Skeletal muscle satellite cell (primary cell): ENCODE measurements around the gene ANK3.

Source experiments
- H3K27me3 ChIP-seq: 2 replicates; pipeline ENCODE4 v1.7.0; 2013; ENCODE audit warnings: low read length; ENCODE audit not compliant: control insufficient read depth, insufficient read depth
- H3K36me3 ChIP-seq: 2 replicates; pipeline ENCODE4 v1.7.0; 2013; ENCODE audit warnings: mild to moderate bottlenecking, control low read depth, low read length; ENCODE audit not compliant: insufficient read depth
- H3K4me1 ChIP-seq: 2 replicates; pipeline ENCODE4 v1.7.0; 2013; ENCODE audit warnings: low read length; ENCODE audit not compliant: control insufficient read depth, insufficient read depth
- H3K4me2 ChIP-seq: 2 replicates; pipeline ENCODE4 v1.7.0; 2013; ENCODE audit warnings: mild to moderate bottlenecking, low read length
- H3K4me3 ChIP-seq: 2 replicates; pipeline ENCODE4 v1.7.0; 2013; ENCODE audit warnings: low read length
- H3K9ac ChIP-seq: 2 replicates; pipeline ENCODE4 v1.7.0; 2013; ENCODE audit warnings: mild to moderate bottlenecking, low read depth, low read length, moderate library complexity
- H3K9me3 ChIP-seq: replicated peaks from 2 replicates; pipeline ENCODE4 v1.7.0; 2013; ENCODE audit warnings: mild to moderate bottlenecking, control low read depth, low read length

The ANK3 gene

DNA sequence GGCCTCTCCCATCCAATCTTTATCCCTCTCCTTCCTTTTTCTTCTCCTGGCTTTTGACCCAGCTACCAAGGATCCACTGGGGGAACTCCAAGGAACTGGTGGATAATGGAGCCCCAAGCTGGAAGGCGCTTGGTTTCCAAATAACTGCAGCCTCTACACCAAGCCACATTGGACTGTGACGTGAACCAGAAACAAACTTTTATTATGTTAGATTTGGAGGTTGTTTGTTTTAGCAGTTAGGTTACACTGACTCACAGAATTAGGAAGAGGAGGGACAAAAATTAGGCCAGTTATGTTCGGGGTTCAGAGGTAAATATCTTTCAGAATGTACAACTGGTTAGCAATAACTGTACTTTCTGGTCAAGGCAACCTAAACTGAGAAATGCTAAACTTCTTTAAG is 21.3 kb upstream of the ANK3 start:
- peak overlapping the region; percentile 38 for H3K4me2 ChIP-seq
- no peak overlapping the region for H3K9ac ChIP-seq
- peaks cover 44% of the 10 kb centered on the region for H3K4me1 ChIP-seq
- no peak overlapping the region for H3K4me3 ChIP-seq
- no peaks in the 10 kb centered on the region for H3K27me3 ChIP-seq
- no peaks in the 10 kb centered on the region for H3K36me3 ChIP-seq
- H3K9me3 ChIP-seq: no peaks in the 10 kb centered on the region

DNA sequence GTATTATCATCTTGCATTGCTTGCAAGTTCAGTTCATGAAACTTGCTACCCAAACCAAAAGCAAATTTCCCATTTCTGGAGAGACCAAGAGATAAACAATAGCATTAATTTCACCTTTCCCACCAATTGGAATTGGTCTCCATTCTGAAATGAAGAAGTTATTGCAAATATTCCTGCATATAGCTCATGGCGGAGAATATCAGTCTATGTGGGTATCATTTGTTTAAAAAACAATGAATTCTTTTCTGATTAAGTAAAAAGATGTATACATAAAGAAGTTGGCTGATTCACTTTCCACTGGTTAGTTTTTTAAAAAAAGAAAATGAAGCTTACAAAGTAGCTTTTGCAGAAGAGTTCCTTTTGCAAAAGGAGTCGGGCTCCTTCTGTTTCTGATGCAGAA is 19.5 kb upstream of the ANK3 start:
- Histone ChIP-seq H3K36me3 (no peaks in the 10 kb centered on the region), H3K9ac (no peak overlapping the region), H3K27me3 (no peaks in the 10 kb centered on the region), H3K9me3 (no peaks in the 10 kb centered on the region), H3K4me2 (no peak overlapping the region), H3K4me3 (no peak overlapping the region), H3K4me1 (peaks cover 29% of the 10 kb centered on the region)

DNA sequence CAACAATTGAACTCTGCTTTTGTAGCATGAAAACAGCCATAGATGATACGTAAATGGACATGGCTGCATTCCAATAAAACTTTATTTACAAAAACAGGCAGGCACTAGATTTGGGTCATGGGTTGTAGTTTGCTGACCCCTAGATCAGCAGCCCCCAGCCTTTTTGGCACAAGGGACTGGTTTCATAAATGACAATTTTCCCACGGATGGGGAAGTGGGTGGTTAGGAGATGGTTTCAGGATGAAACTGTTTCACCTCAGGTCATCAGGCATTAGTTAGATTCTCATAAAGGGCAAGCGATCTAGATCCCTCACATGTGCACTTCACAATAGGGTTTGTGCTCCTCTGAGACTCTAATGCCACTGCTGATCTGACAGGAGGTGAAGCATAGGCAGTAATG is 16.5 kb upstream of the ANK3 start:
- H3K9ac ChIP-seq: no peak overlapping the region
- H3K4me2 ChIP-seq: no peak overlapping the region
- no peaks in the 10 kb centered on the region for H3K27me3 ChIP-seq
- peaks cover 11% of the 10 kb centered on the region for H3K4me1 ChIP-seq
- no peak overlapping the region for H3K4me3 ChIP-seq
- H3K9me3 ChIP-seq: peaks cover 2% of the 10 kb centered on the region
- H3K36me3 ChIP-seq: no peaks in the 10 kb centered on the region

DNA sequence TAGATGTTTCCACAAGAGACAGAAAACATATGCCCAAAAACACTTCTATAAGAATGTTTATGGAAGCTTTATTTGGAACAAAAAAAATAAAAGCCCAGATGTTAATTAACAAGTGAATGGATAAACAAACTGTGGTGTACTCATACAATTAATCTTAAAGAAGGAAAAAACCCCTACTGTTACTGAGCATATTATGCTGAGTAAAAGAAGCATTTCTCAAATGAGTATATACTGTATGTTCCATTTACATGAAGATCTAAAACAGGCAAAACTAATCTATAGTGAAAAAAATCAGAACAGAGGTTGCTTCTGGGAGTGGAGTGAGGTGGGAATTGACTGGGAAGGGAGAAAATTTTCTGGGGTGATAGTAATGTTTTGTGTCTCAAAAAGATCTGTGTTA is 15.5 kb upstream of the ANK3 start:
- Histone ChIP-seq H3K4me2 (no peak overlapping the region), H3K36me3 (no peaks in the 10 kb centered on the region), H3K9ac (no peak overlapping the region), H3K4me1 (peaks cover under 1% of the 10 kb centered on the region), H3K27me3 (no peaks in the 10 kb centered on the region), H3K9me3 (peaks cover 2% of the 10 kb centered on the region), H3K4me3 (no peak overlapping the region)

DNA sequence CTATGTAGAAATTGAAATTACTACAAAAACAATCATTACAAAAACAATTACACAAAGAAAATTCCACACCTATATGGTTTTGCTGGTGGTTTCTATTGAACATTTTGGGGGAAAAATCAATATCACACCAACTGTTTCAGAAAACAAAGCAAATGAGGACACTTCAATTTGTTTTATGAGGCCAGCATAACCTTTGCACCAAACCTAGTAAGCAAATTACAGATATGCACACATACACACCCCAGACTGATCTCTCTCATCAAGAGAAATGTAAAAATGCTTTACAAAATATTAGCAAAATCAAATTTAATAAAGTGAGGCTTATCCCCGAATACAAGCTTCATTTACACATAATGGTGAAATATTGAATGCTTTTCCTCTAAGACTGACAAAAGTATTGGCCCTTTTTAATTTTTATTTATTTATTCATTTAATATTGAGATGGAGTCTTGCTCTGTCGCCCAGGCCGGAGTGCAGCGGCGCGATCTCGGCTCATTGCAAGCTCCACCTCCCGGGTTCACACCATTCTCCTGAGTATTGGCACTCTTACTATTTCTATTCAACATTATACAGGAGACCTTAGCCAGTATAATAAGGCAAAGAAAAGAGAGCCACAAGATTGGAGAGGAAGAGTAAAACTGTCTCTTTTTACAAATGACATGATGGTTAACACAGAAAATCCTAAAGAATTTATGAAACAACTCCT is 13.6 kb upstream of the ANK3 start:
- H3K27me3 ChIP-seq: no peaks in the 10 kb centered on the region
- no peak overlapping the region for H3K4me3 ChIP-seq
- no peaks in the 10 kb centered on the region for H3K36me3 ChIP-seq
- no peak overlapping the region for H3K4me2 ChIP-seq
- no peak overlapping the region for H3K9ac ChIP-seq
- H3K4me1 ChIP-seq: no peaks in the 10 kb centered on the region
- H3K9me3 ChIP-seq: peaks cover 2% of the 10 kb centered on the region

DNA sequence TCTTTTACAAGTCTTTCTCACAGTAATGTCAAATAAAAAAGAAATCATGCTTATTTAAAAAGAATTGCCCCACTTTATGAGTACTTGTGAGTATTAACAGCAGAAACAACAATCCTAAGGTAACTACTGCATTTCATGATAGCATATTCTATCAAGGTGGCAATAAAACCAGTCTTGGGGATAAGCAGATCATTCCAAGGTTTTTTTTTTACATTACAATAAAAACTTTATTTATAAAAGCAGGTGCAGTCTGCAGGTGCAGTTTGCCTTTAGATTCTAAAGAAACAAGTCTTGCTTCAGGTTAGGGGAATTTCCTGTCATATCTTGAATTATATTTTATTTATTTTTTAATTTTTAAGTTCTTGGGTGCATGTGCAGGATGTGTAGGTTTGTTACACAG is 10.7 kb upstream of the ANK3 start:
- Histone ChIP-seq H3K4me1 (no peaks in the 10 kb centered on the region), H3K4me2 (no peak overlapping the region), H3K36me3 (no peaks in the 10 kb centered on the region), H3K27me3 (no peaks in the 10 kb centered on the region), H3K9ac (no peak overlapping the region), H3K9me3 (peaks cover 2% of the 10 kb centered on the region), H3K4me3 (no peak overlapping the region)

DNA sequence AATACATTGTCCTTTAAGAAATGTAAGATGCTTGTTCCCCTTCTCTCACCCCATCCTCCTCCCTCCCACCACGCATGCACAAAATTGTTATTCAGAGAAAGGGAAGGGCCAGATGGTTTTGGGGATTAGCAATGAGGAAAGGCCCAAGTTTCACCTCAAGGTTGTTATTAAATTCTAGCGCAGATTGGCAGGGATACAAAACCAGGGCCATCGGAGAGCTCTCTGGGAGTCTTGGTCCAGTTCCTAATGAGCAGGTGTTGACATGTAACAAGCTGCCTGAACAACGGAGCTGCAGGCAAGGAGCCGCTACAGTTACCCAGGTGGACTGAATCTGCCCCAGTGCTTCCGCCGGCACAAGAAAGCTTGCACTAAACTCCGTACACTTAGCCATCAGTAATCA is 9.7 kb upstream of the ANK3 start:
- H3K4me2 ChIP-seq: no peak overlapping the region
- no peaks in the 10 kb centered on the region for H3K36me3 ChIP-seq
- no peaks in the 10 kb centered on the region for H3K27me3 ChIP-seq
- H3K4me1 ChIP-seq: peaks cover 3% of the 10 kb centered on the region
- H3K9ac ChIP-seq: no peak overlapping the region
- H3K9me3 ChIP-seq: peaks cover 2% of the 10 kb centered on the region
- no peak overlapping the region for H3K4me3 ChIP-seq

DNA sequence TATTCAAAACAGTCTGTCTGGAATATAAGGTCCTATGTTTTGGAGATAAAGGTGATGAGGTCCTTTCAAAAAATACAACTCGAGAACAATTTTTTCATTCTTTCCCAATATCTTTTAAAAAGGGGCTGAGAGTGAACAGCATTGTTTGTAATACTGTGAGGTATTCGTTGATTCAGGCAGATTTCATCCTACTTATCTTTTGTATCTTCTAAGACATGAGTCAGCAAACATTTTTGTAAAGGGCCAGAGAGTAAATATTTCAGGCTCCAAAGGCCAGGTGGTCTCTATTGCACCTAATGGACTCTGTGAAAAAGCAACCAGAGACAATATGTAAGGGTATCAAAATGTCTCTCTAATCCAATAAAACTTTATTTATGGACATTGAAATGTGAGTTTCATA is 8.1 kb upstream of the ANK3 start:
- no peaks in the 10 kb centered on the region for H3K27me3 ChIP-seq
- no peak overlapping the region for H3K4me3 ChIP-seq
- H3K9me3 ChIP-seq: peaks cover 2% of the 10 kb centered on the region
- H3K36me3 ChIP-seq: no peaks in the 10 kb centered on the region
- no peak overlapping the region for H3K9ac ChIP-seq
- H3K4me2 ChIP-seq: no peak overlapping the region
- peaks cover 4% of the 10 kb centered on the region for H3K4me1 ChIP-seq

DNA sequence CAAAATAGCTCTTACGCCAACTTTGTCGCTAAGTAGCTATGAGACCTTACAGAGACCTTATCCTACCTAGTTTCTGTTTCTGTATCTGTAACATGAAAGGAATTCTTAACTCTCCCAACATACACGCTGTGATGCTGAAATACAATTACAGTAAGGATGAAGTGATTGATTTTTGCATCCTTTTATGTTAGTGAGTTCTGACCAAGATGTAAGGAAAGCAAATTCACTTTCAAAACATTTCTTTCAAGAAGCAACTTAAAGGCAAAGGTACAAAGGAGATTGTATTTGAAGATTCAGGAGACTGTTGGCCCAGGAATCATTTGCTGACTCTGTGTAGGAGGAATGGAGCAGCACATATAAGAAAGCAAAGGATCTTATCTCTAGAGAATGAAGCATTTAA is 7.1 kb upstream of the ANK3 start:
- Histone ChIP-seq H3K4me1 (peaks cover 4% of the 10 kb centered on the region), H3K27me3 (no peaks in the 10 kb centered on the region), H3K9me3 (no peaks in the 10 kb centered on the region), H3K36me3 (no peaks in the 10 kb centered on the region), H3K4me2 (no peak overlapping the region), H3K9ac (no peak overlapping the region), H3K4me3 (no peak overlapping the region)

DNA sequence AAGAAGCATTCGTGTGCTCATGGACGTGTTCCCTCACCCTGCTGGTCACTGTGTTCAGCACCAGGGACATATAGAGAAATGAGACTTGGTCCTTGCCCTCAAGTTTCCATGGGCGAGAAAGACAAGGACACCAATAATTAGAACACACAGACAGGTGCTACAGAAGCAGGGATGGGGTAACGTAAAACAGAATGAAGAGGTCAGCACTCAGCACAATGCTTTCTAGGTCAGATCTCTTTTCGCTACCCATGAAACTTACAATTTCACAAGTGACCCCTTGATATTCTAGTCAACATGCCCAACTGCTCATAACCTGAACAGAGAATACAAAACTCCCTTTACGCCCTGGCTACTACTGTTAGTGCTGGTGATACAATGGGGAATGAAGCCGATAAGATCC is 6.0 kb upstream of the ANK3 start:
- Histone ChIP-seq H3K9ac (no peak overlapping the region), H3K4me1 (peaks cover 4% of the 10 kb centered on the region), H3K27me3 (no peaks in the 10 kb centered on the region), H3K4me3 (no peak overlapping the region), H3K4me2 (no peak overlapping the region), H3K36me3 (no peaks in the 10 kb centered on the region), H3K9me3 (no peaks in the 10 kb centered on the region)

DNA sequence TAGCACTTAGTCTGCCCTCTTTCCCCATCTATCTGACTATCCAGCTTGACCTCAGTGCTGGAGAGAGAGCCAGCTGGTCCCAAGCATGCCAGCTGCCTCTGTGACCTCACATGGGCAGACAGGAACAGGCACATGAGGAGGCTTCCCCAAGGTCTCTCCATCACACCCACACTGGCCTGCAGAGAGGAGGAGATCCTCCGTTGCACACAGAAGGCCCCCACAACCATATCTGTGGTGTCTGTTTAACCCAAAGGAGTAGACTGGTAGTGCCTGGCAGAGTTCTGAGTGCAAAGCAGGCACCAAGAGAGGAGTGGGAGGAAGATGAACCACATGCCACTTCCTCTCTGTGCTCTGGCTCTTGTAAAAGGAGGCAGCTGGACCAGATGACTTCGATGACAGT is 4.8 kb upstream of the ANK3 start:
- H3K36me3 ChIP-seq: no peaks in the 10 kb centered on the region
- no peak overlapping the region for H3K4me3 ChIP-seq
- no peak overlapping the region for H3K9ac ChIP-seq
- no peak overlapping the region for H3K4me2 ChIP-seq
- H3K27me3 ChIP-seq: no peaks in the 10 kb centered on the region
- H3K9me3 ChIP-seq: no peaks in the 10 kb centered on the region
- peaks cover 11% of the 10 kb centered on the region for H3K4me1 ChIP-seq

DNA sequence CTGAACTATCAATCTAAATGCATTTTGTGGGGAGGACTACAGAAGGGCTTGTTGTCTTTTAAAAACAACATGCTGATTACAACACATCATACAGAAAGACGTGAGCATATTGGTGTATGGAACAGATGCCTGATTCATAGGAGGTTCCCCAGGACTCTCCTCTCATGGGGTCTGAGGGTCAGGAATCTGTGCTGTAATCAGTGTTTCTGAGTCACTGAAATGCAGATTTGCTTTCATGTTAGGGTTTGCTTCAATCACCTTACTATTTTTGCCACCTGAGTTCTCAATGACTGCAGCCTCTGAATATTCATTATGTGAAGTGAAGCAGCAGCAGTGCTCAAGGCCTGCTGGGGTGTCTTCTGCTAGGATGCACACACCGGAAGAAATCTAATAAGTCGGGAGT is 550 bp upstream of the ANK3 start:
- Histone ChIP-seq H3K27me3 (no peaks in the 10 kb centered on the region), H3K4me2 (no peak overlapping the region), H3K4me1 (peaks cover 19% of the 10 kb centered on the region), H3K9me3 (no peaks in the 10 kb centered on the region), H3K4me3 (no peak overlapping the region), H3K36me3 (no peaks in the 10 kb centered on the region), H3K9ac (no peak overlapping the region)
